GM18520 (cell line): ENCODE data around the gene CFAP70.

Experiments used
- ATAC-seq: cut with Tn5 transposase; IDR thresholded peaks from one replicate; pipeline ENCODE4 v1.9.1; 2021; ENCODE audit not compliant: unreplicated experiment

Gene CFAP70

DNA sequence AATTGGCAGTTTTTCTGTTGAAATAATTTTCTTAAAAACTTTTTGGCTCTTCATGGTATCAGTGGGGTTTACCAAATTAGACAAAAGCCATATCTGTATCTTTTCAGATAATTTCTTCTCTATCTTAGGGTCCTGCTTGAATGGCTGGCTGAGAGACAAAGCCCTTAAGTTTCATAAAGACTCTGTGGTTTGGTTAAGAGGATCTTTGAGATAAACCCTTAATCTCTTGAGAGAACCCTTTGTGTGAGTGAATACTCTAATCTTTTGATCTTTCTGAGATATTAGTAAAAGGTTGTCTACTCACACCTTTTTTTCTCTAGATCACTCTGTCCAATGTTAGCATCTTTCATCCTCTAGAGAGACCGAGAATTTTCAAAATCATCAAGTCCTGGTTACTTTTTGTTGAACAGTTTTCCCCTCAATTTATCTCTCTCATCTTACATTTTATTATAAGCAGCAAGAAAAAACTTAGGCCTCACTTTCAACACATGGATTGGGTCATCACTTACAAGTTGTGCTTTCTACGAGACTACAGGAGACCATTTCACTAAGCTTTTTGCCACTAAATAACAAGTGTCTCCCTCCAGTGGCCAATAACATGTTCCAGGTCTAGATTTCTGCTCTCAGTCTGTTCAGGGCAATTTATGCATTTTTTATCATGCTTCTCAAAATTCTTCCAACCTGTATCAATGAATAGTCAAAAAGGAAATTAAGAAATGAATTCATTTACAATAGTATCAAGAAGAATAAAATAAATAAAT is 140.1 kb downstream of the CFAP70 start:
- ATAC-seq = no peak

GRCh38 chr10:73217628-73218027 is 141.0 kb downstream of the CFAP70 start:
- ATAC-seq = no peak

DNA sequence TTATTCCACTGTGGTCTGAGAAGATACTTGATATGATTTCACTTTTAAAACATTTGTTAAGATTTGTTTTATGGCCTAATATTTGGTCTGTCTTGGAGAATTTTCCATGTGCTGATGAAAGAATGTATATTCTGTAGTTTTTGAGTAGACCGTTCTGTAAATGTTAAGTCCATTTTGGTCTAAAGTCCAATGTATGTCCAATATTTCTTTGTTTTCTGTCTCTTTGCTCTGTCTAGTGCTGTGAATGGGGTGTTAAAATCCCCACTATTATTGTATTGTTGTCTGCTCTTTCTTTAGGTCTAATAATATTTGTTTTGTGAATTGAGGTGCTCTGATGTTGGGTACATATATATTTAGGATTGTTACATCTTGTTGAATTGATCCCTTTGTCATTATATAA is 142.9 kb downstream of the CFAP70 start:
- ATAC-seq = no peak

DNA sequence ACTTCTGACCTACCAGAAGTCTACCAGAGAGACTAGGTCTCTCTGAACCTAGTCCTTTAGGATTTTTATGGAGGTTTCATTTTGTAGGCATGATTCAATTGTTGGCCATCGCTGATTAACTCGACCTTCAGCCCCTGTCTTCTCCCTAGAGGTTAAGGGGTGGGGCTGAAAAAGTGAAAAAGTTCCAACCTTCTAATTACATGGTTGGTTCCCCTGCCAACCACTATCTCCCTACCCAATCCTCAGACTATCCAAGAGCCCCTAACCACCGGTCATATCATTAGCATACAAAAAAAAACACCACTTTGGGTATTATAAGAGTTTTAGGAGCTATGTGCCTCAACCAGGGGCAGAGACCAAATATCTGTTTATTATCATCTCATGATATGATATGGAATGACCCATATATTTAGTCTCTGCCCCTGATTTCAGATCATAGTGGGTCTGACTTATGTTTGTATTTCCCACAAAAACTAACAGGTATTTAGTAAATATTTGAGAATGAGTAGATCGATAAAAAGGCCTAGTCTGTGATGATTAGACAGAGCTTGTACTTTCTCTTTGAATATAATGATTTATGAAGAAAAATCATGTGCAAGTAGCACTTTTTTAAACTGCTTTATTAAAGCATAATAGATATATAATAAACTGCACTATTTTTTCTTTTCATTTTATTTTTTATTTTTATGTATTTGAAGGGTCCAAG is 147.4 kb downstream of the CFAP70 start:
- no peak for ATAC-seq

GRCh38 chr10:73210395-73211105 is 148.1 kb downstream of the CFAP70 start:
- no peak for ATAC-seq

GRCh38 chr10:73209705-73210104 is 149.0 kb downstream of the CFAP70 start:
- no peak for ATAC-seq

GRCh38 chr10:73207883-73208282 is 150.8 kb downstream of the CFAP70 start:
- ATAC-seq = no peak

DNA sequence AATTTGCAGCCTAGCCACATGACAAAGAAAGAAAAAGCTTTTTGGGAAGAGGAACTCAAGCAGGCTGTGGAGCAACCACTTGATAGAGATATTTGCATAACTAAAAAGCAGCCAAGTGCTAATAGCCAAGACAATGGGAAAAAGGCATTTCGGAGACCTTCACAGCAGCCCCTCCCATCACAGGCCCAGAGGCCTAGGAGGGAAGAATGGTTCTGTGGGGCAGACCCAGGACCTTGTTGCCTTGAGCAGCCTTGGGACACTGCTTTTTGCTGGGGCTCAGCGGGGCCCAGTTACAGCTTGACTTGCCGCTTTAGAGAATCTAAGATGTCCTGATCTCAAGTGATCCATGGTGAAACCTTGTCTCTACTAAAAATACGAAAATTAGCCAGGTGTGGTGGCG is 152.3 kb downstream of the CFAP70 start:
- ATAC-seq = no peak

DNA sequence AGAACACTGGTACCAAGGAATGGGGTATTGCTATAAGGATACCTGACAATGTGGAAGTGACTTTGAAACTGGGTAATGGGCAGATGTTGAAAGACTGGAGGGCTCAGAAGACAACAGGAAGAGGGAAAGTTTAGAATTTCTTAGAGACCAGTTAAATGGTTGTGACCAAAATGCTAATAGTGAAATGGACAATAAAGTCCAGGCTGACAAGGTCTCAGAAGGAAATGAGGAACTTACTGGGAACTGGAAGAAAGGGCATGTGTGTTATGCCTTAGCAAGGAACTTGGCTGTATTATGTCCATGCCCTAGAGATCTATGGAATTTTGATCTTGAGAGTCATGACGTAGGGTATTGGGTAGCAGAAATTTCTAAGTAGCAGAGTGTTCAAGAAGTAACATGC is 152.8 kb downstream of the CFAP70 start:
- ATAC-seq = no peak

GRCh38 chr10:73205081-73205480 is 153.6 kb downstream of the CFAP70 start:
- no peak for ATAC-seq
